HepG2 (cell line): ENCODE data around the gene ARFGEF2. TPM values are rescaled to one million over a fixed set of nuclear protein-coding genes. Genes with fewer than 3 reads are reported as not detected.

Experiments
- FOXA1 ChIP-seq, 2 experiments: fragments of 450-650 bp in 1 of 2; sonication (generic) in 1 of 2; formaldehyde crosslinking in 1 of 2; IDR thresholded peaks; 2 replicates each; pipeline versions ENCODE4 v1.4.0 to v1.6.1; 2016 to 2020; ENCODE audit warnings: missing genetic modification reagents in 1 of 2
- FOXJ3 ChIP-seq: sonication (generic); formaldehyde crosslinking; IDR thresholded peaks from 2 replicates; pipeline ENCODE4 v1.4.0; 2020; ENCODE audit warnings: missing genetic modification reagents, mild to moderate bottlenecking, borderline replicate concordance
- HIC2 ChIP-seq: sonication (generic); formaldehyde crosslinking; IDR thresholded peaks from 2 replicates; pipeline ENCODE4 v1.9.0; 2022; ENCODE audit warnings: low read depth, missing genetic modification reagents
- HNF4G ChIP-seq, 2 experiments: sonication (generic) in 1 of 2; formaldehyde crosslinking in 1 of 2; IDR thresholded peaks; 2 replicates each; pipeline versions ENCODE4 v1.4.0 to v1.6.1; 2011 to 2020; ENCODE audit warnings: borderline replicate concordance in 2 of 2, low read depth in 2 of 2, mild to moderate bottlenecking in 2 of 2, low read length in 1 of 2, missing genetic modification reagents in 1 of 2, moderate library complexity in 1 of 2
- IRF2 ChIP-seq: IDR thresholded peaks from 2 replicates; pipeline ENCODE4 v1.6.1; 2018; ENCODE audit warnings: missing genetic modification reagents, missing compliant biosample characterization
- KLF11 ChIP-seq: IDR thresholded peaks from 2 replicates; pipeline ENCODE4 v1.6.1; 2016; ENCODE audit warnings: missing compliant biosample characterization
- NFYB ChIP-seq: sonication (generic); formaldehyde crosslinking; IDR thresholded peaks from 2 replicates; pipeline ENCODE4 v1.4.0; 2020; ENCODE audit warnings: missing genetic modification reagents
- PHF20 ChIP-seq: sonication (generic); formaldehyde crosslinking; IDR thresholded peaks from 2 replicates; pipeline ENCODE4 v1.5.0; 2020; ENCODE audit warnings: mild to moderate bottlenecking, missing genetic modification reagents
- PPARG ChIP-seq: conservative IDR thresholded peaks from 2 replicates; pipeline ENCODE4 v1.6.1; 2016; ENCODE audit warnings: missing biosample characterization, missing genetic modification reagents
- RARA ChIP-seq: IDR thresholded peaks from 2 replicates; pipeline ENCODE4 v1.6.1; 2016; ENCODE audit warnings: missing genetic modification reagents, missing compliant biosample characterization
- SALL2 ChIP-seq: sonication (generic); formaldehyde crosslinking; IDR thresholded peaks from 2 replicates; pipeline ENCODE4 v1.8.1; 2023; ENCODE audit warnings: mild to moderate bottlenecking, missing genetic modification reagents, inconsistent platforms
- SMYD3 ChIP-seq: sonication (generic); formaldehyde crosslinking; IDR thresholded peaks from 2 replicates; pipeline ENCODE4 v1.8.1; 2023; ENCODE audit warnings: mild to moderate bottlenecking, missing genetic modification reagents
- TARDBP ChIP-seq: sonication (generic); formaldehyde crosslinking; IDR thresholded peaks from 2 replicates; pipeline ENCODE4 v1.8.0; 2022; ENCODE audit warnings: mild to moderate bottlenecking, missing genetic modification reagents
- TCF7 ChIP-seq: sonication (generic); IDR thresholded peaks from 2 replicates; pipeline ENCODE4 v1.6.1; 2016; ENCODE audit warnings: antibody characterized with exemption, low read depth
- U2AF1 ChIP-seq: fragments of 200-400 bp; formaldehyde crosslinking; optimal IDR thresholded peaks from 2 replicates; pipeline ENCODE3; 2017; ENCODE audit warnings: mild to moderate bottlenecking, low read depth, low read length
- ZNF205 ChIP-seq: IDR thresholded peaks from 2 replicates; pipeline ENCODE4 v1.6.1; 2018; ENCODE audit warnings: missing biosample characterization, missing genetic modification reagents
- ZNF34 ChIP-seq: sonication (generic); formaldehyde crosslinking; IDR thresholded peaks from 2 replicates; pipeline ENCODE4 v1.4.0; 2020; ENCODE audit warnings: mild to moderate bottlenecking, missing genetic modification reagents, borderline replicate concordance
- ZNF44 ChIP-seq: sonication (generic); formaldehyde crosslinking; IDR thresholded peaks from 2 replicates; pipeline ENCODE4 v1.5.1; 2020; ENCODE audit warnings: mild to moderate bottlenecking, missing genetic modification reagents
- ZNF749 ChIP-seq: sonication (generic); formaldehyde crosslinking; IDR thresholded peaks from 2 replicates; pipeline ENCODE4 v1.8.0; 2022; ENCODE audit warnings: mild to moderate bottlenecking, missing genetic modification reagents, moderate library complexity, borderline replicate concordance
- polyA plus RNA-seq, 8 experiments: library from polyadenylated mRNA; depleted of rRNA in 3 of 8; stranded (reverse) in 7 of 8; unstranded in 1 of 8; fragments of >200 nt; fragmentation: Illumina TruSeq in 4 of 8; extraction: Trizol in 4 of 8; gene quantifications; 2 replicates each; pipeline versions ENCODE4 v1.2.1 to v1.2.3, GENCODE V29; 2011 to 2016; ENCODE audit warnings: low read depth in 4 of 8, missing spikeins in 1 of 8, mixed read lengths in 1 of 8; ENCODE audit not compliant: insufficient read depth in 1 of 8
- total RNA-seq, 5 experiments: library from RNA; depleted of rRNA; stranded (reverse); fragments of >200 nt; fragmentation: Illumina TruSeq; extraction: Trizol; gene quantifications; 2 replicates each; pipeline ENCODE4 v1.2.3, GENCODE V29; 2016; ENCODE audit warnings: low read depth in 1 of 5
- TF ChIP-seq, protein P1 (sequence below): sonication (generic); formaldehyde crosslinking; IDR thresholded peaks from 2 replicates; pipeline ENCODE4 v1.5.1; 2020; ENCODE audit warnings: missing genetic modification reagents, mild to moderate bottlenecking, borderline replicate concordance
- TF ChIP-seq, protein P2 (sequence below): sonication (generic); formaldehyde crosslinking; IDR thresholded peaks from 2 replicates; pipeline ENCODE4 v1.4.0; 2020; ENCODE audit warnings: missing genetic modification reagents
- TF ChIP-seq, protein P3 (sequence below): sonication (generic); formaldehyde crosslinking; IDR thresholded peaks from 2 replicates; pipeline ENCODE4 v1.4.0; 2020; ENCODE audit warnings: missing genetic modification reagents, low read depth, mild to moderate bottlenecking, borderline replicate concordance

ARFGEF2 gene
- total and polyA plus RNA-seq, 2 of the 13 experiments (the other 11 are each of a cell fraction or from before 2014, with no cell fraction given), result 44.0 to 60.8 TPM

GRCh38 chr20:48919882-48920526, 1.5 kb upstream of the ARFGEF2 start (continued):
- TF ChIP-seq KLF11 (CRISPR knock-in tag) (no peak; the same call in 1 of the 2 replicates), ZNF34 (no peak), PPARG (CRISPR knock-in tag) (peak; percentile 85), ZNF205 (CRISPR knock-in tag) (0 out of 2 replicates have a peak, but pooled peaks have one; percentile 81), HIC2 (CRISPR knock-in tag) (peak; percentile 31), ZNF749 (CRISPR knock-in tag) (no peak), ZNF44 (CRISPR knock-in tag) (peak; percentile 87; the same call in 1 of the 2 replicates), RARA (CRISPR knock-in tag) (peak; percentile 99), U2AF1 (no peak), TARDBP (CRISPR knock-in tag) (peak; percentile 96; the same call in 1 of the 2 replicates), SALL2 (0 out of 2 replicates have a peak, but pooled peaks have one; percentile 45), FOXA1 (IDR thresholded peaks at IDR 0.05) (no peak), FOXA1 (CRISPR knock-in tag; IDR thresholded peaks at IDR 0.05) (peak; percentile 94), NFYB (no peak), TCF7 (no peak; the same call in 1 of the 2 replicates), FOXJ3 (CRISPR knock-in tag) (peak; percentile 93), SMYD3 (CRISPR knock-in tag) (no peak; the same call in 1 of the 2 replicates), IRF2 (CRISPR knock-in tag) (peak; percentile 98), HNF4G (IDR thresholded peaks at IDR 0.05; ENCODE audit: borderline replicate concordance, low read depth, low read length) (peak; percentile 71; the same call in 1 of the 2 replicates), HNF4G (CRISPR knock-in tag; IDR thresholded peaks at IDR 0.05; ENCODE audit: borderline replicate concordance, low read depth) (peak; percentile 84; the same call in 1 of the 2 replicates), PHF20 (CRISPR knock-in tag) (peak; percentile 57; the same call in 1 of the 2 replicates)
- TF ChIP-seq, protein P1, sequence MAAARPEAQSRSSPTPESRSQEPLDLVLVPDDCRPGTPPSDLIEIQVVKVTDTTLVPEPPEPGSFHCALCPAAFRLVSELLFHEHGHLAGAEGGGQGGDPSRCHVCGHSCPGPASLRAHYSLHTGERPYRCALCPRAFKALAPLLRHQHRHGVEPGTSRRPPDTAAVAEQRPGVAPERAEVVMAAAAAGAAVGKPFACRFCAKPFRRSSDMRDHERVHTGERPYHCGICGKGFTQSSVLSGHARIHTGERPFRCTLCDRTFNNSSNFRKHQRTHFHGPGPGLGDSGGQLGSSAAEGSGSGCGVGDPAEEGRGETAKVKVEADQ, result no peak
- TF ChIP-seq, protein P2, sequence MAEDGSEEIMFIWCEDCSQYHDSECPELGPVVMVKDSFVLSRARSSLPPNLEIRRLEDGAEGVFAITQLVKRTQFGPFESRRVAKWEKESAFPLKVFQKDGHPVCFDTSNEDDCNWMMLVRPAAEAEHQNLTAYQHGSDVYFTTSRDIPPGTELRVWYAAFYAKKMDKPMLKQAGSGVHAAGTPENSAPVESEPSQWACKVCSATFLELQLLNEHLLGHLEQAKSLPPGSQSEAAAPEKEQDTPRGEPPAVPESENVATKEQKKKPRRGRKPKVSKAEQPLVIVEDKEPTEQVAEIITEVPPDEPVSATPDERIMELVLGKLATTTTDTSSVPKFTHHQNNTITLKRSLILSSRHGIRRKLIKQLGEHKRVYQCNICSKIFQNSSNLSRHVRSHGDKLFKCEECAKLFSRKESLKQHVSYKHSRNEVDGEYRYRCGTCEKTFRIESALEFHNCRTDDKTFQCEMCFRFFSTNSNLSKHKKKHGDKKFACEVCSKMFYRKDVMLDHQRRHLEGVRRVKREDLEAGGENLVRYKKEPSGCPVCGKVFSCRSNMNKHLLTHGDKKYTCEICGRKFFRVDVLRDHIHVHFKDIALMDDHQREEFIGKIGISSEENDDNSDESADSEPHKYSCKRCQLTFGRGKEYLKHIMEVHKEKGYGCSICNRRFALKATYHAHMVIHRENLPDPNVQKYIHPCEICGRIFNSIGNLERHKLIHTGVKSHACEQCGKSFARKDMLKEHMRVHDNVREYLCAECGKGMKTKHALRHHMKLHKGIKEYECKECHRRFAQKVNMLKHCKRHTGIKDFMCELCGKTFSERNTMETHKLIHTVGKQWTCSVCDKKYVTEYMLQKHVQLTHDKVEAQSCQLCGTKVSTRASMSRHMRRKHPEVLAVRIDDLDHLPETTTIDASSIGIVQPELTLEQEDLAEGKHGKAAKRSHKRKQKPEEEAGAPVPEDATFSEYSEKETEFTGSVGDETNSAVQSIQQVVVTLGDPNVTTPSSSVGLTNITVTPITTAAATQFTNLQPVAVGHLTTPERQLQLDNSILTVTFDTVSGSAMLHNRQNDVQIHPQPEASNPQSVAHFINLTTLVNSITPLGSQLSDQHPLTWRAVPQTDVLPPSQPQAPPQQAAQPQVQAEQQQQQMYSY (CRISPR knock-in tag), result no peak
- TF ChIP-seq, protein P3, sequence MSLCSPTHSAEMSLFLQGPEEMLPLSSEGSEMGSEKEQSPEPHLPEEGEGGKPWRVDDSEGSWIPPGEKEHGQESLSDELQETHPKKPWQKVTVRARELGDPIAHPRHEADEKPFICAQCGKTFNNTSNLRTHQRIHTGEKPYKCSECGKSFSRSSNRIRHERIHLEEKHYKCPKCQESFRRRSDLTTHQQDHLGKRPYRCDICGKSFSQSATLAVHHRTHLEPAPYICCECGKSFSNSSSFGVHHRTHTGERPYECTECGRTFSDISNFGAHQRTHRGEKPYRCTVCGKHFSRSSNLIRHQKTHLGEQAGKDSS, result peak; percentile 86; the same call in 1 of the 2 replicates
